ENCODE results near the gene PAQR9. TPM values are rescaled to one million over a fixed set of nuclear protein-coding genes. Genes with fewer than 3 reads are reported as not detected.

PAQR9 gene
- total and polyA plus RNA-seq, 2 of the 13 experiments (the other 11 are each of a cell fraction or from before 2014, with no cell fraction given), result 3.7 to 10.3 TPM

DNA sequence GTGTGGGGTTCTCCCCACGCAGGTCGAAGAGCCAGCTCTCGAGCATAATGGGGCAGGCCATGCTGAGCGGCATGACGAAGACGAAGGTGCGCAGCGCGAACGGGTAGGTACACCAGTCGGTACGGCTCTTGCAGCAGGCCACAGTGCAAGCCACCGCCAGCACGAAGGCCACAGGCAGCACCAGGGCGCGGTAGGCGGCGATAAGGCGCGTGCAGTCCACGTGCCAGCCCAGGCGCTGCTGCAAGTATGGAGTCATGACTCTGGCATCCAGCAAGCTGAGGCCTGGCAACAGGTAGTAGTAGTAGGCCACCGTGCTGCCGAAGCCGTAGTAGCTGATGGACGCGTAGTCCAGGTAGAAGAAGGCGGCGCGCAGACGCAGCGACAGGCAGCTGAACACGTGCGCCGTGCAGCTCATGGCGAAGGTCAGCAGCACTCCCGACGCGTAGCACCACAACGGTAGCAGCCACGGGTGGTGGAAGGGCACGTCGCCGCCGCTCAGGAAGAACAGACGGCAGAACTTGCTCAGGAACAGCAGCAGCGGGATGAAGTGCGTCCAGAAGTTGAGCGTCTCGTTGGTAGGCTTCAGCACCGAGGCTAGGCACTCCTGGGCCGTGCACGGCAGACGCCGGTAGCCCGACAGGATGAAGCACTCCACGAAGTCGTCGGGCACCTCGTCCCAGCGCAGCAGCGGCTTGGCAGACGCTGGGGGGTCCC, 797 bp downstream of the PAQR9 start (continued):
- TF ChIP-seq, protein P1, sequence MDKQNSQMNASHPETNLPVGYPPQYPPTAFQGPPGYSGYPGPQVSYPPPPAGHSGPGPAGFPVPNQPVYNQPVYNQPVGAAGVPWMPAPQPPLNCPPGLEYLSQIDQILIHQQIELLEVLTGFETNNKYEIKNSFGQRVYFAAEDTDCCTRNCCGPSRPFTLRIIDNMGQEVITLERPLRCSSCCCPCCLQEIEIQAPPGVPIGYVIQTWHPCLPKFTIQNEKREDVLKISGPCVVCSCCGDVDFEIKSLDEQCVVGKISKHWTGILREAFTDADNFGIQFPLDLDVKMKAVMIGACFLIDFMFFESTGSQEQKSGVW (CRISPR knock-in tag; IDR thresholded peaks at IDR 0.05; ENCODE audit: borderline replicate concordance), result no peak
- TF ChIP-seq U2AF1 (optimal IDR thresholded peaks at IDR 0.05; ENCODE audit: low read depth, low read length) (no peak), FIP1L1 (IDR thresholded peaks at IDR 0.05; ENCODE audit: borderline replicate concordance, insufficient read depth, low read depth, low read length) (no peak), KDM6A (CRISPR knock-in tag; IDR thresholded peaks at IDR 0.05; ENCODE audit: low read depth) (no peak), ZNF672 (CRISPR knock-in tag; IDR thresholded peaks at IDR 0.05) (no peak), KDM3A (CRISPR knock-in tag; IDR thresholded peaks at IDR 0.05; ENCODE audit: low read depth) (0 out of 2 replicates have a peak, but pooled peaks have one; percentile 22)
- TF ChIP-seq, protein P2, sequence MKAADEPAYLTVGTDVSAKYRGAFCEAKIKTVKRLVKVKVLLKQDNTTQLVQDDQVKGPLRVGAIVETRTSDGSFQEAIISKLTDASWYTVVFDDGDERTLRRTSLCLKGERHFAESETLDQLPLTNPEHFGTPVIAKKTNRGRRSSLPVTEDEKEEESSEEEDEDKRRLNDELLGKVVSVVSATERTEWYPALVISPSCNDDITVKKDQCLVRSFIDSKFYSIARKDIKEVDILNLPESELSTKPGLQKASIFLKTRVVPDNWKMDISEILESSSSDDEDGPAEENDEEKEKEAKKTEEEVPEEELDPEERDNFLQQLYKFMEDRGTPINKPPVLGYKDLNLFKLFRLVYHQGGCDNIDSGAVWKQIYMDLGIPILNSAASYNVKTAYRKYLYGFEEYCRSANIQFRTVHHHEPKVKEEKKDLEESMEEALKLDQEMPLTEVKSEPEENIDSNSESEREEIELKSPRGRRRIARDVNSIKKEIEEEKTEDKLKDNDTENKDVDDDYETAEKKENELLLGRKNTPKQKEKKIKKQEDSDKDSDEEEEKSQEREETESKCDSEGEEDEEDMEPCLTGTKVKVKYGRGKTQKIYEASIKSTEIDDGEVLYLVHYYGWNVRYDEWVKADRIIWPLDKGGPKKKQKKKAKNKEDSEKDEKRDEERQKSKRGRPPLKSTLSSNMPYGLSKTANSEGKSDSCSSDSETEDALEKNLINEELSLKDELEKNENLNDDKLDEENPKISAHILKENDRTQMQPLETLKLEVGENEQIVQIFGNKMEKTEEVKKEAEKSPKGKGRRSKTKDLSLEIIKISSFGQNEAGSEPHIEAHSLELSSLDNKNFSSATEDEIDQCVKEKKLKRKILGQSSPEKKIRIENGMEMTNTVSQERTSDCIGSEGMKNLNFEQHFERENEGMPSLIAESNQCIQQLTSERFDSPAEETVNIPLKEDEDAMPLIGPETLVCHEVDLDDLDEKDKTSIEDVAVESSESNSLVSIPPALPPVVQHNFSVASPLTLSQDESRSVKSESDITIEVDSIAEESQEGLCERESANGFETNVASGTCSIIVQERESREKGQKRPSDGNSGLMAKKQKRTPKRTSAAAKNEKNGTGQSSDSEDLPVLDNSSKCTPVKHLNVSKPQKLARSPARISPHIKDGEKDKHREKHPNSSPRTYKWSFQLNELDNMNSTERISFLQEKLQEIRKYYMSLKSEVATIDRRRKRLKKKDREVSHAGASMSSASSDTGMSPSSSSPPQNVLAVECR (CRISPR knock-in tag; IDR thresholded peaks at IDR 0.05; ENCODE audit: borderline replicate concordance), result peak; percentile 39; the same call in 1 of the 2 replicates
- TF ChIP-seq, protein P3, sequence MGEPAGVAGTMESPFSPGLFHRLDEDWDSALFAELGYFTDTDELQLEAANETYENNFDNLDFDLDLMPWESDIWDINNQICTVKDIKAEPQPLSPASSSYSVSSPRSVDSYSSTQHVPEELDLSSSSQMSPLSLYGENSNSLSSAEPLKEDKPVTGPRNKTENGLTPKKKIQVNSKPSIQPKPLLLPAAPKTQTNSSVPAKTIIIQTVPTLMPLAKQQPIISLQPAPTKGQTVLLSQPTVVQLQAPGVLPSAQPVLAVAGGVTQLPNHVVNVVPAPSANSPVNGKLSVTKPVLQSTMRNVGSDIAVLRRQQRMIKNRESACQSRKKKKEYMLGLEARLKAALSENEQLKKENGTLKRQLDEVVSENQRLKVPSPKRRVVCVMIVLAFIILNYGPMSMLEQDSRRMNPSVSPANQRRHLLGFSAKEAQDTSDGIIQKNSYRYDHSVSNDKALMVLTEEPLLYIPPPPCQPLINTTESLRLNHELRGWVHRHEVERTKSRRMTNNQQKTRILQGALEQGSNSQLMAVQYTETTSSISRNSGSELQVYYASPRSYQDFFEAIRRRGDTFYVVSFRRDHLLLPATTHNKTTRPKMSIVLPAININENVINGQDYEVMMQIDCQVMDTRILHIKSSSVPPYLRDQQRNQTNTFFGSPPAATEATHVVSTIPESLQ (CRISPR knock-in tag; conservative IDR thresholded peaks at IDR 0.05), result no peak
- TF ChIP-seq, protein P4, sequence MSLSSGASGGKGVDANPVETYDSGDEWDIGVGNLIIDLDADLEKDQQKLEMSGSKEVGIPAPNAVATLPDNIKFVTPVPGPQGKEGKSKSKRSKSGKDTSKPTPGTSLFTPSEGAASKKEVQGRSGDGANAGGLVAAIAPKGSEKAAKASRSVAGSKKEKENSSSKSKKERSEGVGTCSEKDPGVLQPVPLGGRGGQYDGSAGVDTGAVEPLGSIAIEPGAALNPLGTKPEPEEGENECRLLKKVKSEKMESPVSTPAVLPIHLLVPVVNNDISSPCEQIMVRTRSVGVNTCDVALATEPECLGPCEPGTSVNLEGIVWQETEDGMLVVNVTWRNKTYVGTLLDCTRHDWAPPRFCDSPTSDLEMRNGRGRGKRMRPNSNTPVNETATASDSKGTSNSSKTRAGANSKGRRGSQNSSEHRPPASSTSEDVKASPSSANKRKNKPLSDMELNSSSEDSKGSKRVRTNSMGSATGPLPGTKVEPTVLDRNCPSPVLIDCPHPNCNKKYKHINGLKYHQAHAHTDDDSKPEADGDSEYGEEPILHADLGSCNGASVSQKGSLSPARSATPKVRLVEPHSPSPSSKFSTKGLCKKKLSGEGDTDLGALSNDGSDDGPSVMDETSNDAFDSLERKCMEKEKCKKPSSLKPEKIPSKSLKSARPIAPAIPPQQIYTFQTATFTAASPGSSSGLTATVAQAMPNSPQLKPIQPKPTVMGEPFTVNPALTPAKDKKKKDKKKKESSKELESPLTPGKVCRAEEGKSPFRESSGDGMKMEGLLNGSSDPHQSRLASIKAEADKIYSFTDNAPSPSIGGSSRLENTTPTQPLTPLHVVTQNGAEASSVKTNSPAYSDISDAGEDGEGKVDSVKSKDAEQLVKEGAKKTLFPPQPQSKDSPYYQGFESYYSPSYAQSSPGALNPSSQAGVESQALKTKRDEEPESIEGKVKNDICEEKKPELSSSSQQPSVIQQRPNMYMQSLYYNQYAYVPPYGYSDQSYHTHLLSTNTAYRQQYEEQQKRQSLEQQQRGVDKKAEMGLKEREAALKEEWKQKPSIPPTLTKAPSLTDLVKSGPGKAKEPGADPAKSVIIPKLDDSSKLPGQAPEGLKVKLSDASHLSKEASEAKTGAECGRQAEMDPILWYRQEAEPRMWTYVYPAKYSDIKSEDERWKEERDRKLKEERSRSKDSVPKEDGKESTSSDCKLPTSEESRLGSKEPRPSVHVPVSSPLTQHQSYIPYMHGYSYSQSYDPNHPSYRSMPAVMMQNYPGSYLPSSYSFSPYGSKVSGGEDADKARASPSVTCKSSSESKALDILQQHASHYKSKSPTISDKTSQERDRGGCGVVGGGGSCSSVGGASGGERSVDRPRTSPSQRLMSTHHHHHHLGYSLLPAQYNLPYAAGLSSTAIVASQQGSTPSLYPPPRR (CRISPR knock-in tag; IDR thresholded peaks at IDR 0.05; ENCODE audit: borderline replicate concordance), result no peak
- TF ChIP-seq, protein P5, sequence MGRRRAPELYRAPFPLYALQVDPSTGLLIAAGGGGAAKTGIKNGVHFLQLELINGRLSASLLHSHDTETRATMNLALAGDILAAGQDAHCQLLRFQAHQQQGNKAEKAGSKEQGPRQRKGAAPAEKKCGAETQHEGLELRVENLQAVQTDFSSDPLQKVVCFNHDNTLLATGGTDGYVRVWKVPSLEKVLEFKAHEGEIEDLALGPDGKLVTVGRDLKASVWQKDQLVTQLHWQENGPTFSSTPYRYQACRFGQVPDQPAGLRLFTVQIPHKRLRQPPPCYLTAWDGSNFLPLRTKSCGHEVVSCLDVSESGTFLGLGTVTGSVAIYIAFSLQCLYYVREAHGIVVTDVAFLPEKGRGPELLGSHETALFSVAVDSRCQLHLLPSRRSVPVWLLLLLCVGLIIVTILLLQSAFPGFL (CRISPR knock-in tag; IDR thresholded peaks at IDR 0.05), result no peak
